ENCODE data around the gene ABTB2. TPM values are rescaled to one million over a fixed set of nuclear protein-coding genes. Genes with fewer than 3 reads are reported as not detected.

The ABTB2 gene
- total and polyA plus RNA-seq, 4 donors: 0.73 to 3.3 (median 2.7) TPM

DNA sequence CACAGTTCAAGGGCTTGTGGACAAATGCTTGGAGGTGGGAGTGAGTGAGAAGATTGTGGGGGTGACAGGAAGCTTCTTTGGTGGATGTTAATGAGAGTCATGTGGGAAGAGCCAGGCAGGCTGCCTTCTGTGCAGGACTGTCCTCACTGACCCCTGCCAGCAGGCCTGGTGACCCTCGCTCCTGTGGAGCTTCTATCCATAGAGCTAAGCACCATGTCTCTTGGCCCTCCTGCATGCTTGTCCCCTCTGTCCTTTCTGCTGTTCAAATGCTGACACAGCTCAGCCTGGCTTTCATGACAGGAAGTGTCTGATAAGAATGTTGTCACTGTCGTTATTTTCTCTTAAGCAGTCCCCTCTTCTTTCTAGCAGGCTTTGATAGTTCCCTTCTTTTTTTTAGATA lies 214.8 kb downstream of the ABTB2 start:
- ATAC-seq (ENCODE audit: insufficient read depth, low FRiP score) (no peak), DNase-seq (no peak)
- no peaks in the 10 kb centered on the region for H3K27me3 ChIP-seq (ENCODE audit: control insufficient read depth in 3 of 3, insufficient read depth in 3 of 3, low read length in 2 of 3)
- H3K9me3 ChIP-seq (ENCODE audit: control insufficient read depth in 4 of 4, insufficient read depth in 3 of 4, low read length in 3 of 4): no peaks in the 10 kb centered on the region
- no peak overlapping the region for H3K27ac ChIP-seq (ENCODE audit: low read depth in 1 of 2, low read length in 1 of 2)
- no peaks in the 10 kb centered on the region for H3K4me1 ChIP-seq (ENCODE audit: control insufficient read depth in 5 of 5, insufficient read depth in 5 of 5, low read length in 5 of 5)
- H3K4me3 ChIP-seq: no peak overlapping the region
- 74 to 82% methylated on average over 2 of the region's 2 CpGs for WGBS, 2 donors
- no peak overlapping the region for H3K9ac ChIP-seq (ENCODE audit: insufficient read depth in 1 of 2, low read length in 2 of 2)
- TF ChIP-seq, protein P1, sequence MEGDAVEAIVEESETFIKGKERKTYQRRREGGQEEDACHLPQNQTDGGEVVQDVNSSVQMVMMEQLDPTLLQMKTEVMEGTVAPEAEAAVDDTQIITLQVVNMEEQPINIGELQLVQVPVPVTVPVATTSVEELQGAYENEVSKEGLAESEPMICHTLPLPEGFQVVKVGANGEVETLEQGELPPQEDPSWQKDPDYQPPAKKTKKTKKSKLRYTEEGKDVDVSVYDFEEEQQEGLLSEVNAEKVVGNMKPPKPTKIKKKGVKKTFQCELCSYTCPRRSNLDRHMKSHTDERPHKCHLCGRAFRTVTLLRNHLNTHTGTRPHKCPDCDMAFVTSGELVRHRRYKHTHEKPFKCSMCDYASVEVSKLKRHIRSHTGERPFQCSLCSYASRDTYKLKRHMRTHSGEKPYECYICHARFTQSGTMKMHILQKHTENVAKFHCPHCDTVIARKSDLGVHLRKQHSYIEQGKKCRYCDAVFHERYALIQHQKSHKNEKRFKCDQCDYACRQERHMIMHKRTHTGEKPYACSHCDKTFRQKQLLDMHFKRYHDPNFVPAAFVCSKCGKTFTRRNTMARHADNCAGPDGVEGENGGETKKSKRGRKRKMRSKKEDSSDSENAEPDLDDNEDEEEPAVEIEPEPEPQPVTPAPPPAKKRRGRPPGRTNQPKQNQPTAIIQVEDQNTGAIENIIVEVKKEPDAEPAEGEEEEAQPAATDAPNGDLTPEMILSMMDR (IDR thresholded peaks at IDR 0.05; ENCODE audit: control extremely low read depth, extremely low read depth): no peak
- peaks cover 41 to 78% (median 51%) of the 10 kb centered on the region in 4 donors for H3K36me3 ChIP-seq (ENCODE audit: control insufficient read depth in 4 of 4, insufficient read depth in 4 of 4, low read length in 4 of 4)

GRCh38 chr11:34140149-34140548 lies 217.7 kb downstream of the ABTB2 start:
- Histone ChIP-seq H3K27ac (ENCODE audit: low read depth in 1 of 2, low read length in 1 of 2) (no peak overlapping the region), H3K4me1 (ENCODE audit: control insufficient read depth in 5 of 5, insufficient read depth in 5 of 5, low read length in 5 of 5) (no peaks in the 10 kb centered on the region), H3K36me3 (ENCODE audit: control insufficient read depth in 4 of 4, insufficient read depth in 4 of 4, low read length in 4 of 4) (peaks cover 34 to 78% (median 60%) of the 10 kb centered on the region in 4 donors), H3K4me3 (no peak overlapping the region), H3K9me3 (ENCODE audit: control insufficient read depth in 4 of 4, insufficient read depth in 3 of 4, low read length in 3 of 4) (no peaks in the 10 kb centered on the region), H3K27me3 (ENCODE audit: control insufficient read depth in 3 of 3, insufficient read depth in 3 of 3, low read length in 2 of 3) (no peaks in the 10 kb centered on the region), H3K9ac (ENCODE audit: insufficient read depth in 1 of 2, low read length in 2 of 2) (no peak overlapping the region)
- ATAC-seq (ENCODE audit: insufficient read depth, low FRiP score) (no peak), DNase-seq (no peak)
- WGBS, 2 donors: 94 to 95% methylated on average over 11 of the region's 11 CpGs
- TF ChIP-seq, protein P1 (IDR thresholded peaks at IDR 0.05; ENCODE audit: control extremely low read depth, extremely low read depth): no peak

DNA sequence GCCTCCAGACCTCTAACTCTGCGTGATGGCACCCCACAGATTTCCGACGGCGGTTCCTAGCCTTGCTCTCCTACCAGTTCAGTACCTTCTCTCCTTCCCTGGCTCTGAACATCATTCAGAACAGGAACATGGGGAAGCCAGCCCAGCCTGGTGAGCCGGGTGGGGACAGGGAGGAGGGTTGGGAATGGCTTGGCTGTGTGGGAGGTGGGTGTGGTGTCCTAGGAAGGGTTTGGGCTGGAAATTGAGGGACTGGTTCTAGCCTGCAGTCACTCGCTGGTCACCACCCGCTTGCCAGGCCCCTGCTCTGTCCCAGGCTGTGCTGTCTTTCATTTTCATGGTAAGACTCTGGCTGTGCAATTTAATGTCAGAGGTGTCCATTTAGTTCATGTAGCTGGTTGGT lies 218.5 kb downstream of the ABTB2 start:
- H3K36me3 ChIP-seq (ENCODE audit: control insufficient read depth in 4 of 4, insufficient read depth in 4 of 4, low read length in 4 of 4): peaks cover 33 to 78% (median 62%) of the 10 kb centered on the region in 4 donors
- no peaks in the 10 kb centered on the region for H3K9me3 ChIP-seq (ENCODE audit: control insufficient read depth in 4 of 4, insufficient read depth in 3 of 4, low read length in 3 of 4)
- H3K9ac ChIP-seq (ENCODE audit: insufficient read depth in 1 of 2, low read length in 2 of 2): no peak overlapping the region
- WGBS, 2 donors: 94 to 95% methylated on average over 7 of the region's 7 CpGs
- DNase-seq: no peak
- no peak for ATAC-seq (ENCODE audit: insufficient read depth, low FRiP score)
- no peaks in the 10 kb centered on the region for H3K4me1 ChIP-seq (ENCODE audit: control insufficient read depth in 5 of 5, insufficient read depth in 5 of 5, low read length in 5 of 5)
- no peak overlapping the region for H3K4me3 ChIP-seq
- TF ChIP-seq, protein P1 (IDR thresholded peaks at IDR 0.05; ENCODE audit: control extremely low read depth, extremely low read depth): no peak
- H3K27me3 ChIP-seq (ENCODE audit: control insufficient read depth in 3 of 3, insufficient read depth in 3 of 3, low read length in 2 of 3): no peaks in the 10 kb centered on the region
- H3K27ac ChIP-seq (ENCODE audit: low read depth in 1 of 2, low read length in 1 of 2): no peak overlapping the region

DNA sequence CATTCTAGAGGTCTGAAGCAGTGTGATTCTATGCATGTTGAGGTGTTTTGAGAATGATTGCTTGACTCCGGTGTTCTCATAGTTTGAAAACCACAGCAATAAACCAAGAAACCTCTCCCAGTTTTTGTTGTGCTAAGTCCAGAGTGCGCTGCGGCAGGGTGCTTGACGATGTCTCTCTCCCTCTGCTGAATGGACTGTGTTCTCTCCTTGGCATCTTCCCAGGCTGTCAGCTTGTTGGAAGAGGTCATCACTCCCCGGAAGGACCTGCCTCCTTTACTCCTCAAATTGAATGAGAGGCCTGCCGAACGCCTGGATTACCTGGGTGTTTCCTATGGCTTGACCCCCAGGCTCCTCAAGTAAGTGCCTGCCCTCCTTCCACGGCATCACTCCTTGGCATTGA lies 221.4 kb downstream of the ABTB2 start:
- TF ChIP-seq, protein P1 (IDR thresholded peaks at IDR 0.05; ENCODE audit: control extremely low read depth, extremely low read depth): no peak

More for the DNA sequence above, 221.4 kb downstream of the ABTB2 start:
- Histone ChIP-seq H3K9me3 (ENCODE audit: control insufficient read depth in 4 of 4, insufficient read depth in 3 of 4, low read length in 3 of 4) (no peaks in the 10 kb centered on the region), H3K27me3 (ENCODE audit: control insufficient read depth in 3 of 3, insufficient read depth in 3 of 3, low read length in 2 of 3) (no peaks in the 10 kb centered on the region), H3K4me1 (ENCODE audit: control insufficient read depth in 5 of 5, insufficient read depth in 5 of 5, low read length in 5 of 5) (no peaks in the 10 kb centered on the region), H3K36me3 (ENCODE audit: control insufficient read depth in 4 of 4, insufficient read depth in 4 of 4, low read length in 4 of 4) (peaks cover 30 to 77% (median 61%) of the 10 kb centered on the region in 4 donors), H3K27ac (ENCODE audit: low read depth in 1 of 2, low read length in 1 of 2) (no peak overlapping the region), H3K9ac (ENCODE audit: insufficient read depth in 1 of 2, low read length in 2 of 2) (no peak overlapping the region), H3K4me3 (no peak overlapping the region)
- WGBS, 2 donors: 93 to 98% methylated on average over 8 of the region's 8 CpGs
- DNase-seq (no peak), ATAC-seq (ENCODE audit: insufficient read depth, low FRiP score) (no peak)
